Measurements from ENCODE around the gene ABCD4.

DNA sequence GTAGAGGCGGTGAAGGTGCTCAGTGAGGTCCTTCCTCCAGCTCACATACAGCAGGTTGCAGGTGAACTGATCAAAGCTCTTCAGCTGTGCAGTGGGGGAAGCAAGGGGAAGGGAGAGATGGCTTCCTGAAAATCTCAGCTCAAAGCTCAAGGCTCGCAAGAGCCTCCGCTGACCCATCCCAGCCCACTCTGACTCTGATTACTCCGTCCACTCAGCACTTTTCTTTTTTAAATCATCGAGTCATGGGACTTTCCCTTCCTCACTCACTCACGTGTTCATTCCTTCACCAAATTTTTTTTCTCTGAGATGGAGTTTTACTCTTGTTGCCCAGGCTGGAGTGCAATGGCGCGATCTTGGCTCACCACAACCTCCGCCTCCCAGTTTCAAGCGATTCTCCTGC, 4.7 kb downstream of the ABCD4 start:
- TF ChIP-seq CTCF (optimal IDR thresholded peaks at IDR 0.05 in 1 of 3, IDR thresholded peaks at IDR 0.05 in 1 of 3, conservative IDR thresholded peaks at IDR 0.05 in 1 of 3; ENCODE audit: extremely low read depth in 1 of 3, insufficient read depth in 2 of 3, low read length in 3 of 3) (no peak), EZH2 (IDR thresholded peaks at IDR 0.05; ENCODE audit: low read length) (no peak)
